ENCODE measurements around the gene RTN4R.
"Not testable (repeated sequence)": the region's sequence is repeated elsewhere in the genome, so short reads cannot be mapped to it uniquely, and the experiment has no call there.

The RTN4R gene

DNA sequence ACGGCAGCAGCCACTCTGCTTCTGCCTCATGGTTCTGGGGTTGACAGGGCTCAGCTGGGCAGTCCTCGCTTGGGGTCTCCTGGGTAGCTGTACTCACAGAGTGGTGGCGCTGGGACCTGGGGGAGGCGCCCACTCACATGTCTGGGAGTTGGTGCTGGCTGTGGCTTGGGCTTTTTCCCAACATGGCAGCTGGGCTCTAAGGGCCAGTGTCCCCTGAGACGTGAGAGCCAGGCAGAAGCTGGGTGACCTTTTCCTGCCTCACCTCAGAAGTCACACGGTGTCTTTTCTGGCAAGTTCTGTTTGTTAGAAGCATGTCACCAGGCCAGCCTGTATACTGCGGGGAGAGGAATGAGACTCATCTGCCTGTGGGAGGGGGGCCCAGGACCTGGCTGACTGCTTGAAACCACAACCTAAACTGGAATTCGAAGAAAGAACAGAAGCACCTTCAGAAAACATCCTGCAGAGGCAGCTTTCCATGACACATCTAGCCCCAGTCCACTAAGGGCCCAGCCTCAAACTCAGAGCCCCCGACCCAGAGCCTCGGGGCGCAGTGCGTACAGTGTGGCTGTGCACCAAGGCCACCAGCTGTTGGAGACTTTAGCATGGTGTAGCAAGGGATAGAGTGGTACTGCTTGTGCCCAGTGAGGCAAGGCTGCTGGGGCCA is 37.2 kb upstream of the RTN4R start:
- not testable (repeated sequence) for DNase-seq

DNA sequence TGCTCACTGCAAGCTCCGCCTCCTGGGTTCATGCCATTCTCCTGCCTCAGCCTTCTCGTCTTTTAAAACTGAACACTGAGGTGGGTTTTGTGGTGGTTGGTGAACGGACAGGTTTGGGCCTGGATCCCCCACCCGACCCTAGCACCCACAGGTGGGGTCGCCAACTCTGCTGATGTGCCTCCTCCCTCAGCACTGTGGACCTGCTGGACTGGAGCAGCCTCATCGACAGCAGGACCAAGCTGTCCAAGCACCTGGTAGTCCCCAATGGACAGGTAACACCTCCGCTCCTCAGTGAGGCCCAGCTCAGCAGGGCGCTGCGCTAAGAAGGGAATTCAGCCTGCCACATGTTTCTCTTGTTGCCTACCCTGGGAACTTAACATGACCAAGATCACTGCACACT is 36.5 kb upstream of the RTN4R start:
- DNase-seq, result no peak

DNA sequence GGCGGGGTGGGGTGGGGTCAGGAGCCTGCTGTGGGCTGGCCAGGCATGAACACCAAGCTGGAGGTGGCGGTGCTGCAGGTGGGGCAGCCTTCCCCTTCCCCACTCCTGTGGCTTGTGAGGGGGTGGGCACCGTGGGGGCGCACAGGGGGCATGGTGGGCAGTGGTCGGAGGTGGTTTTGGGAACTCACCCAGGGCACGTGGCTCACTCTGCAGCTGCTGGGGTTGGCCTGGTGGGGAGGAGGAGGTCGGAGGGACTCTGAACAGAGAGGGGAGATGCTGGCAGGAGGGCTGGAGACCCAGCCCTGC is 35.1 kb upstream of the RTN4R start:
- not testable (repeated sequence) for DNase-seq

DNA sequence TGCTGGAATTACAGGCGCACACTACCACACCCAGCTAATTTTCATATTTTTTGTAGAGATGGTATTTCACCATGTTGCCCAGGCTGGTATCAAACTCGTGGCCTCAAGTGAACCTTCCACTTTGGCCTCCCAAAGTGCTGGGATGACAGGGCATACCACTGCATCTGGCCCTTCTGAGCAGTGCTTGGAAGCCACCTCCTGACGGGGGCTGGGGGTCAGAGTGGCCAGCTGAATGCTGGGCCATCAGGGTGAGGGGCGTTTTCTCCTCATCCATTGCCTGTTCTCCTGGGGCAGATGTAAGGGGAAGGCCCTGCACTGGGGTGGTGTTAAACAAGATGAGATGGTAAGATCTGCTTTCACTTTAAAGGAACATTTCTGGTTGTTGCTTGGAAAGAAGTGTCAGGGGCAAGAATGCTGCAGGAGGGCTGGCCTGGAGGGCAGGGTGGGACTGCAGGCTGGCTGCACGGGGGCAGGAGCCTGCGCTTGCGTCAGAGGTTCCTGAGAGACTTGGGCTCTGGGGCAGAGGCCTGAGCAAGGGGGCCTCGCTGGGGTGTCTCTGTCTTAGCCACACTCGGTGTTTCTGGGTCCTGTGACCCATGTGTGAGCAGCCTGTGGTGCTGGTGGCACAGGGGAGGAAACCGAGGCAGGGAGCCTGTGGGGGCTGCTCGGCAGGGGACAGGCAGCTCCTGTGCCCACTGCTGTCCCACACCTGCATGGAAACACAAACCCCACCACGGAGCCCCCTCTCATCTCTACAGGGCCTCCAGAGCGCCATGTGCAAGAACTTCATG is 34.5 kb upstream of the RTN4R start:
- DNase-seq, result no peak

DNA sequence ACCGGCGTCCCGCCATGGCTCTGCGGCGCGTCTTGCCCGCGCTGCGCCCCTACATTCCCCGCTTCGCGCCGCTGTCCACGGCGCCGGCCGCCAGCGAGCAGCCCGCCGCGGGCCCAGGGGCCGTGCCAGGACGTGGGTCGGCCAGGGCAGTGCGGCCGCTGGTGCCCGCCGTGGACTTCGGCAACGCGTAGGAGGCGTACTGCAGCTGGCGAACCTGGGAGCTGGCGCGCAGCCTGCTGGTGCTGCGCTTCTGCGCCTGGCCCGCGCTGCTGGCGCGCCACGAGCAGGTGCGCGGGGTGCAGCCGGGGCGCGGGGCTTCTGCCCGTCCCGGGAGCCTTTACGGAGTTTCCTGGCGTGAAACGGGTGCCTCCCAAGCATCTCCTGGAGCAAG is 31.6 kb upstream of the RTN4R start:
- DNase-seq, result peak in 1 of 2 experiments; percentile 43

DNA sequence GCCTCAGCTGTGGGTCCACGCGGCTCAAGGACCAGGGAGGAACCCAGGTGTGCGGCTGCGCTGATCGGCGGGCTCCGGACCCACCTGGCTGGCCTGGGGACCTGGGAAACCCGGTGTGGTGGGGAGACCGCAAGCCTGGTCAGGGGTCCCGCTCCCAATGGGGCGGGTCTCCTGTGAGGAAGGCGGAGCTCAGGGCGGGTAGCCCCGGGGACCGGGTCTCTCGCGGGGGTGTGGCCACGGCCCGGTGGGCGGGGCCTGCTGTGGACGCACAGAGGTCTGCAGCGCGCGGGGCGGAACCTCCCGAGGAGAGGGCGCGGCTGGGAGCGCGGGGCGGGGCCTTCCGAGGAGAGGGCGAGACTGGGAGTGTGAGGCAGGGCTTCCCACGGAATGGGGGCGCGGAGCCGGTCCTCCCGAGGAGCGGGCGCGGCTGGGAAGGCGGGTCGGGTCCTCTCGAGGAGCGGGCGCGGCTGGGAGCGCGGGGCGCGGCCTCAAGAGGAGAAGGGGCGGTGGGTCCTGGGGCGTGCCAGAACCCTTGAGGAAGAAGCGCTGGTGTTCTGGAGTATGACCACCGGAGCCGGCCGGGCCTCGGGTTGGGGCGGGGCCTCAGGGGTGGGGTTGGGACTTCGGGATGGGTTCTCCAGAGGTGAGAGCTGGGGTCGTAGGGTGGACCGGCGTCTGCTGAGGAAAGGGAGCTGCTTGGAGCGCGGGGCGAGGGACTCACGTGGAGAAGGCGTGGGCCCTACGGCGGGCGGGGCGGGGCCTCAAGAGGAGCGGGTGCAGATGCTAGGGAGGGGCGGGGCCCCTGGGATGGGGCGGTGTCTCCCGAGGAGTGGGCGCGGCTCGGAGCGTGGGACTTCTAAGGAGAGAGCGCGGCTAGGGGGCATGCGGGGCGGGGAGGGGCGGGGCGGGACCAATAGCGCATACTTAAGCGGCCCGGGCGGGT is 31.0 kb upstream of the RTN4R start:
- DNase-seq, result peak; percentile 73 to 78

DNA sequence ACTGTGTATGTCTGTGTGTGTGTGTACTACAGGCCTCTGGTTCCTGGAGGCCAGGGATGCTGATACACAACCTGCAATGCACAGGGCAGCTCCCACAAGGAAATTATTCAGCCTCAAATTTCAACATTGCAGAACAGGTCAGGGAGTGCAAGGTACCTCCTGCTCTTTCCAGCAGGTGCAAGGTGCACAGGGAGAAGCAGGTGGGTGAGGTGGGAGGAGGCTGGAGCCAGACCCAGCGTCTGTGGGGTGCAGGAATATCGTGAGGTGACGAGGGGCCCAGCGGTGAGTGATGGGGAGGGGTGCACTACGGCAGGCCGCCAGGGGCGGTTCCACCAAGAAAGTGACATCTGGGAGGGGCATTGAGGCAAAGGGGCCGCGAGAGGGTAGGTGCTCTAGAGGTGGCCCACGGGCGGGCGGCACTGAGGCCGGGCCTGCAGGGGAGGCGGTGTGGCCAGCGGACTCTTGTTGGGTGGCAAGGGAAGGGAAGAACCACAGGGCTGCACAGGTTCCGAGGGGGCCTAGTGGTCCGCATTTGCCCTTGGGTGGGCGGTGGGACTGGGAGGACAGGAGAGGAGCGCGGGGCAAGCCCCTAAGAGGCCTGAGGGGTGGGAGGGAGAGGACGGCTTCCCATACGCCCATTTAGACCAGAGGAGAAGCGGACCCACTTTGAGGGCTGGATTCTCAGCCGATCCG is 30.1 kb upstream of the RTN4R start:
- DNase-seq, result no peak

DNA sequence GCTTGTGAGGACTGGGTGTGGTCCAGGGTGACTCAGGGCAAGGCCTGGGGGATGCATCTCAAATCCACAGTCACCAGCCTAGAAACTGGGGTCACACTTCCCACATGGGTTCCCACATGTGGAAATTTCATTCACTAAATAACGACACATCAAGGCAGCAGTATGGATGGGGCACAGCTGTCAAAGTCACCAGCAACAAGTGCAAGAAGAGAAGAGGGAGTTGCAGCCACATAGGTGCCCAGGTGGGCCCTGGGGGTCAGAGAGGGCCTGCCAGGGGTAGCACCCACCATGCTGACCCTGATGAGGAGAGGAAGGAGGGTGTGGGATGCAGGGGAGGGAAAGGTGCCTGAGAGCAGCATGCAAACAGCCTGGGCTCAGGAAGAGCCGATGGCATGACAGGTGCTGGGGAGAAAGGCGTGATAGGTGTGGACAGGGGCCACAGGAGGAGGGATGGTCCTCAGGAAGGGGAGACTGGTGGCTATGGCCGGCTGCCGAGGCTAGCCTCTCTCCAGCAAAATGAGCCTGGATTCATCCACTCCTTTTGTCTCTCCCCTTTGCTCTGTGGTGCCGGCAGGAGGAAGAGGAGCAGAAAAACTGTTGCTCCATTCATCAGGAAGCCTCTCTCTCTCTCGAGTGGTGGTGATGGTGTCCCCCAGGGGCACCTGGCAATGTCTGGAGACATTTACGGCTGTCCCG is 29.4 kb upstream of the RTN4R start:
- no peak for DNase-seq

DNA sequence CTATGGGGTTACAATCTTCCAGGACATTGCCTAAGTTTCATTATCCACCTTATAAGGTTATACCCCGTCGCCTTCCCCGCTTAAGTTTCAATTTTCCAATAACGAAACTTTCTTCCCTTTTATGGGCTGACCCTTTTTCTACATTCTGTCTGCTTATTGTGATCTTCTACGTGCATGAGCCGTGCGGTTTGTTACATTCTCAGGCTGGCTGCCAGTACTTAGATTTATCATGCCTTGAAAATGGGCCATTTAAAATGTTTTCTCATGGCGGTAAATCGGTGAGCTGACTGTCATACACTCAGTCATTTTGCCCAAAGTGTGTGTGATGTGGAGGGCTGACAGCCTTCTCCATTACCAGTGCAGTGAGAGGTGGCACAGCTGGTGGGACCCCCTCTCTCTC is 28.5 kb upstream of the RTN4R start:
- DNase-seq, result no peak

DNA sequence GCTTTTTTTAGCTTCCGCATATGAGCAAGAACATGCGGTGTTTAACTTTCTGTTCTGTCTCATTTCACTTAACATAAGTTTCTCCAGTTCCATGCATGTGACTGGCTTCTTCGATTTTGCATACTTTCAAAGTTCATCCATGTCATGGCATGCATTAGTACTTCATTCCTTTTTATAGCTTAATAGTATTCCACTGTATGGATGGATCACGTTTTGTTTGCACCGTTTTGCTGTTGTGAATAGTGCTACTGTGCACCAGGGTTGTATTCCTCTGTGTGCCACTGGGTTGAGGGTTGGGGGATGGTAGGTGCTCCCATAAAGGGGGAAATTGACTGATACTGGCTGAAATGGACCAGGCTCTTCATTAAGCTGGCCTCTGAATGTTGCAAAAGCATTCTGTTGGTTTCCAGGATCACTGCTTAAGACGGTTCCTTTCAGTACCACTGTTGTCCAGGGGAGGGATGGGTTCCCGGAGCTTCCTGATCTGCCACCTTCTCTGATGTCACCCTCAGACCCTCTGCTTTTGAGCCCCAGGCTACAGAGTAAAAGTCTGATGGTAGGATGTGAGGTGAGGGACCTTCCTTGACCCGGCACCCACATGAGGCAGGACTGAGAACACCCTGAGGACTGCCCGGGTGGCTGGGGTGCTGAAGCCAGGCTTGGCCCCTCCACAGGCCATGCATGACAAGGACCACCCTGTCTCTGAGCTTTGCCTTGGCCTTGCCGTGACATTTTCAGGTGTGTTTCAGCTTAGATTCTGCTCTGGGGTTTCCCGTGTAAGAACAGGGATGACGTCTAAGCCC is 27.3 kb upstream of the RTN4R start:
- DNase-seq, result no peak

DNA sequence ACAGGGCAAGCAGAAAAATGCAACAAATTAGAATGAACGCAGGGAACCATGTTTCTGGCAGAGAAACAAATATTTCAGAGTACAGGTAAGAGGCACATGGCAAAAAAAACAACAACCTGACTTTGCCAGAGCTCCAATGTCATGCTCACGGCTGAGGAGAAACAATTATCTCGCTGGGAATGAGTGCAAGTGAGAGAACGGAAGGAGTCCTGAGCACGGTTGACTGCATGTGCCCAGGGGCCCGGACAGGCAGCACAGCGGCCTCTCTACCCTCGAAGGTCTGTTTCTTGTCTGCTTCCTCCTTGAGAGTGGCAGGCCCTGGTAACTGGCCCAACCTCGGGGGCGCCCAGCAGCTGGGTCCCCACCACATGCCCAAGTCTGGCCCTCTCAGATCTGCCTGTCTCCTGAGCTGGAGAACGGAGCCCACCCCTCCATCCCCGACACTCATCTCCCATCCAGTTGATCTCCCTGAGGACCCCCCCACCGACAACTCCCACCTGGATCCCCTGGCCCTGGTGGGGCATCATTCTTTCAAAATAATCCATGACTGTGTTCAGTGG is 24.6 kb upstream of the RTN4R start:
- no peak for DNase-seq

DNA sequence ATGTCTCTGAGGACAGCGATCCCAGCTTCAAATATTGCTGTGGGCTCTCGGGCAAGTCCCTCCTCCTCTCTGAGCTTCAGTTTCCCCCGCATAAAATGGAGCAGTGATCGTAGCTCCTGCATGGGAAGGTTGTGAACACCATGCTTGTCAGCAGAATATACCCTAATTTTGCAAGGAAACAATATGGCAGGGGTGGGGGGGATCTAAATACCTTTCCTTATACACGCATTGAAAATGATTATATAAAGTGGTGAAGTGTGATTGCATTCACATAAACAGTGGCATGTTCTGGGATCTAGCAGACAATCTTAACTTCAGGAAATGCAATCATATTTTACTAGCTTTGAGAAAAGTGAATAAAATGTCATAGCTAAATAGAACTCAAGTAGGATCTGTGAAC is 24.0 kb upstream of the RTN4R start:
- no peak for DNase-seq

DNA sequence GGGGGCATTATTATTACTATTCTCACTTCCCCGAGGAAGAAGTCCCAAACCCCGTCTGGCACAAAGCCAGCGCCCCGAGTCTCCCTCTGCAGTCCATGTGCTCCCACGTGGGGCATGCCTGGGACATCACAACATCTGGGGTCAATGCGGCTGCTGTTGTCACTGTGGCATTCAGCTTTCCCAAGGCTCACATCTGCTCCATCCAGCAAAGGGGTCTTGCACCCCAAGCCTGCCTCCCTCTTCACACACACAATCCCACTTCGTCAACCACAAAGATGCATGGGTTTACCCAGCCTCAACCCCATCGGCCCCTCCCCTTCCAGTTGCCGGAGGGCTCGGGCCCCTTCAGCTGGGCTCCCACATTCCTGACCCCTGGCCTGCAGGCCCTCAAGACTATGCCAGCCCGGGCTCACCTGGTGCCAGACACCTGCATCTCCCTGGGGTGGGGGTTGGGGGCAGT is 23.5 kb upstream of the RTN4R start:
- DNase-seq, result no peak

DNA sequence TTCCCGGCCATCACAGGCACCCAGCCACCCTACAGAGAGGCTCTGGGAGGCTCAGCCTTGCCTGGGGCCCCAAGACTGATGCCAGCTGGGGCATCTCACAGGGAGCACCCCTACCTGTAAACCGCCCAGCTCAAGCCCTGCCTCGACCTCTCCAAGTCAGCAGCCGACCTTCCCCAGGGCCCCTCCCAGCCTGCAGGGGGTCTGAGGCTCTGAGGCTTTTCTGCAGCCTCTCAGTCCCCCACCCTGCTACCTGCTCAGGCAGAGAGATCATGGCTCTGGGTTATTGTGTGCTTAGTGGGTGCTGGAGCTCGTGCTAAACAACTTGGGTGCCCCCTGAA is 23.1 kb upstream of the RTN4R start:
- no peak for DNase-seq

DNA sequence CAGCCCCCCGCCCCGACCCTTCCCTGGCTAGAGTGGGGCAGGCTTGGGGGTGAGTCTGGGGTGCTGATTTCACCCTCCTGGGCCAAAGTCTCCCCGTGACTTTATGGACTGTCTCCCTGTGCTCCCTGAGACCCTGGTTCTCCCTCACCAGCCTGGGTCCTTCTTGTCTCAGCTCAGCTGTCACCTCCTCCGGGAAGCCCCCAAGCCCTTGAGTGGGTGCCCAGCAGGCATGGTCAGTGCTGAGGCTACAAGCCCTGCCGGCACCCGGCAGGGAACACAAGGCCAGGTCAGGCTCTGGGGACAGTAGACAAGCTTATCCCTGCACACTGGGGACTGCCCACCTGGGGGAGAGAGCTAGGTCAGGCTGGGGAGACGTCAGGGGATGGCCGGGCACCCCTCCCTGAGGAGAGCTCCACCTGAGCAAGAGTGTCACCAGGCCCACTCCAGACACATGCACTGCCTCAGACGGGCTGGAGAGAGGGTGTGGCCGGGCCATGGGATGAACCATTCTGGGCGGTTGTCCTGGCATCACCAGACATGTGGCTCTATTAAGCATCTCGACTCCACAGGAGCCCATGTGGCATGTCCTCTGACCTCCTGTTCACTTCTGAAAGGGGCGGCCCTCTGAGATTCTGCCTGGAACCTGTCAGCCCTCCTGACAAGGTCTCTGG is 22.6 kb upstream of the RTN4R start:
- no peak for DNase-seq

DNA sequence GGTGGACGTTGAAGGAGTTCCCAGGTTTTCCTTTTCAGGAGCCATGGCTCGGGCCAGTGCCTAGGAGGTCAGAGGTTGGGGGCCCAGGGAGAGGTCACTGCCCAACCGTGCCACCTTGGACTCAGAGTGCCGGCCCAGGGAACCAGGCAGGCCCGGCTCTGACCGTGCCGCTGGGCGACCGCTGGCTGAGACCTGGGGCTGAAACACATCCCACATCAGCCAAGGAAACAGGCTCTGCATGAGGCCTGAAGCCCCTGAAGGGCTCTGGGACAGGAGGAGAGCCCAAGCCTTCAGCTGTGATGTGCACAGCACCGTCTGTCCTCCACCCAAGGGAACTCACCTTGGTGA is 21.9 kb upstream of the RTN4R start:
- DNase-seq, result no peak

DNA sequence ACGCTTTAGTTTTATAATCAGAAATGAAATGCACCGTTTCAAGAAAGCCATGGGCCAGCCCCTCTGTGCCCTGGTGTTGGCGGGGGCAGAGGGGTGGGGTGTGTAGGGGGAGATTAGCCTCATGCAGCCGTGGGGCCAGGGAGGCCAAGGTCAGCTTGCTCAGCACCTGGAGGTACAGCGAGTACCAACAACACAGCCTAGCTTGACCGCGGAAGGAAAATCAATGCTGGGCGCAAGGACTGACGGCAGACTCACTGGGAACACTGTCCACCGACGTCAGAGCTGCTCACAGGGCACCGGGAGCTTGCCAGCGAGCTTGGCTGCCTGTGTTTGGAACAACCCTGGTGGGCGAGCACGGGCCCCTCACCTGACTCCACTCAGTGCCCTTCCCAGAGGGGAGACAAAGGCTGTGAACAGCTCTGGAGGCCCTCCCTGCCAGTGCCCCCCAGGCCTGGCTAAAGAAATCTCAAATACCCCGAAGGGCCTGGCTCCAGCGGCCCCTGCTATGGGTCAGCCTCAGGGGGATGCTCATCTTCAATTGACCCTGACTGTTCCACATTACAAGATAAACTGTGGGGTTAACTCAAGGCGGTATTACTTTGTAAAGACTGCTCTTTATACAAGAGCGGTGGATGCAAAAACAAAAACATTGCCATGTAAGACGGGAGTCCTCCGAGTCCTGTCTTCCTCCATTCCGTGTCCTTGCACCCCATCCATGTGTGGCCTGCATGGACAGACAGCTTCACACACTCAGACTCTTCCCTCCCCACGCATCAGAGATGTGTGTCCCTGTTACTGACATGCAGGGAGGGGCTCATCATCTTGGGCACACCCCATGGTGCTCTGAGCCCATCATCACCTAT is 21.3 kb upstream of the RTN4R start:
- not testable (repeated sequence) for DNase-seq

DNA sequence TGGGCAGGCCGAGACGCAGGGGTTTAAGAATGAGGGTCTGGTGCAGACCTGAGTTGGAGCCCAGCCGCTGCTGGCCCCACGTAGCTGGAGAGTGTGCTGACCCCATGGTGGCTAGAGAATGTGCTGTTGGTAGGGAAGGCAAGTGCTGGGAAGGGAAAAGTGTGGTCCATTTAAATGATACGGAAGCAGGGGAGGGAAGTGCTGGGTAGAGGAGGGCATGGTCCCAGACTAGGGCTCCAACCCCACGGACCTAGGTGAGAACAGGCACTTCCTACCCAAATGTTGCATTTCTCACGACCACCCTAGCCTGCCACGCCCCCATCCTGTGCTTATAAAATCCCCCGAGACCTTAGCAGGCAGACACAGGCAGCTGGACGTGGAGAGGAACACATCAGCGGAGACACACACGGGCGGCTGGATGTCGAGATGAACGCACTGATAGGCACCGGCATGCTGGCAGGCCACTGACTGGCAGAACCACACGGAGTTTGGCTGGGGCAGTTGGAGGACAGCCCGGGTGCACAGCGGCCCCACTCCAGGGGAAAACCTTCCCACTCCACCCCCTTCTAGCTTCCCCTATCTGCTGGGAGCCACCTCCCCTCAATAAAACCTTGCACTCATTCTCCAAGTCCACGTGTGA is 18.8 kb upstream of the RTN4R start:
- DNase-seq, result not testable (repeated sequence)

DNA sequence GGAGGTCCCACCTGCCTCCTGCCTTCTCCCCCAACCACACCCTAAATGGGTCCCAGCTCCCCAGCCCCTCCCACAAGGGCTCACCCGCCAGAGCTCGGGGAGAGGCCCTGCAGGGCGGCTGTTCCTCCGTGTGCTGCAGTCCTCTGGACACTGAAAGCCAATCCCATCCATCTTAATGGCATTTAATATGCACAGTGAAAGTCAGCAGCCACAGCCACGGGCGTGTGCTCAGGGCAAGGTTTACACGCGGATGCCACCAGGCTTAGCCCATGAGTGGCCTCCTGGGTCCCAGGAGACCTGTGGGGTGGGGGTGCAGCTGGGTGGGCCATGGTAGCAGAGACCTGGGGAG is 18.2 kb upstream of the RTN4R start:
- not testable (repeated sequence) for DNase-seq
